HCT116 (cell line): Measurements from ENCODE around the gene MICALL1.

Experiments
- ELF1 ChIP-seq: IDR thresholded peaks from 2 replicates; pipeline ENCODE4 v1.6.1; 2012; ENCODE audit warnings: low read depth, borderline replicate concordance
- EZH2phosphoT487 ChIP-seq: fragments of 200-600 bp; IDR thresholded peaks from 2 replicates; pipeline ENCODE4 v1.6.1; 2018; ENCODE audit warnings: antibody characterized with exemption, borderline replicate concordance
- JUND ChIP-seq: IDR thresholded peaks from 2 replicates; pipeline ENCODE4 v1.6.1; 2012
- POLR2A ChIP-seq: IDR thresholded peaks from 2 replicates; pipeline ENCODE4 v1.7.0; 2011; ENCODE audit warnings: borderline replicate concordance; ENCODE audit not compliant: insufficient read depth, insufficient read length; ENCODE audit errors: extremely low read depth
- TF ChIP-seq, protein P1 (sequence below), 3 experiments: fragments of 200-600 bp in 1 of 3; sonication (generic) in 1 of 3; IDR thresholded peaks in 2 of 3; conservative IDR thresholded peaks in 1 of 3; 2 replicates each; pipeline ENCODE4 v1.5.1; 2012 to 2017; ENCODE audit warnings: low read depth in 2 of 3, low read length in 2 of 3, antibody characterized with exemption in 1 of 3, borderline replicate concordance in 1 of 3, control low read depth in 1 of 3, mild to moderate bottlenecking in 1 of 3, mixed read lengths in 1 of 3, mixed run types in 1 of 3, moderate library complexity in 1 of 3; ENCODE audit not compliant: insufficient read depth in 1 of 3
- TF ChIP-seq, protein P2 (sequence below): IDR thresholded peaks from 2 replicates; pipeline ENCODE4 v1.6.1; 2012

DNA sequence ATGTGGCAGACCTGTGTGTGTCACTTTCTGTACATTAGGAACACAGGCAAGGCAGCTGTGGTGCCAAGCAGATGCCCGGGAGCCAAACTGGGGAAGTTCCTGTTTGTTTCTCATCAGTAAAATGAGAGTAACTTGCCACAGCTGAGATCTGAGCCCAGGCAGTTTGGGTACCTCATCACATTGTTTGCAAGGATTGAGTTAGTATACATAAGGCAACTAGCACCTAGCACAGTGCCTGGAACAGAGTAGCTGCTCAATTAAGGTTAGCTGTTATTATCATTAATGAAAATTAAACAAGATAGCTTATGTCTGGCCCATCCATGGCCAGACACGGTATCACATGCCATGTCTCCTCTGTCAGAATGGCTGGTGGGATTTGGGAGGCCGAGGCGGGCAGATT, 70.5 kb downstream of the MICALL1 start:
- TF ChIP-seq, protein P1, sequence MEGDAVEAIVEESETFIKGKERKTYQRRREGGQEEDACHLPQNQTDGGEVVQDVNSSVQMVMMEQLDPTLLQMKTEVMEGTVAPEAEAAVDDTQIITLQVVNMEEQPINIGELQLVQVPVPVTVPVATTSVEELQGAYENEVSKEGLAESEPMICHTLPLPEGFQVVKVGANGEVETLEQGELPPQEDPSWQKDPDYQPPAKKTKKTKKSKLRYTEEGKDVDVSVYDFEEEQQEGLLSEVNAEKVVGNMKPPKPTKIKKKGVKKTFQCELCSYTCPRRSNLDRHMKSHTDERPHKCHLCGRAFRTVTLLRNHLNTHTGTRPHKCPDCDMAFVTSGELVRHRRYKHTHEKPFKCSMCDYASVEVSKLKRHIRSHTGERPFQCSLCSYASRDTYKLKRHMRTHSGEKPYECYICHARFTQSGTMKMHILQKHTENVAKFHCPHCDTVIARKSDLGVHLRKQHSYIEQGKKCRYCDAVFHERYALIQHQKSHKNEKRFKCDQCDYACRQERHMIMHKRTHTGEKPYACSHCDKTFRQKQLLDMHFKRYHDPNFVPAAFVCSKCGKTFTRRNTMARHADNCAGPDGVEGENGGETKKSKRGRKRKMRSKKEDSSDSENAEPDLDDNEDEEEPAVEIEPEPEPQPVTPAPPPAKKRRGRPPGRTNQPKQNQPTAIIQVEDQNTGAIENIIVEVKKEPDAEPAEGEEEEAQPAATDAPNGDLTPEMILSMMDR (IDR thresholded peaks at IDR 0.05 in 2 of 3, conservative IDR thresholded peaks at IDR 0.05 in 1 of 3; ENCODE audit: borderline replicate concordance in 1 of 3, insufficient read depth in 1 of 3, low read depth in 2 of 3, low read length in 2 of 3): no peak
- TF ChIP-seq, protein P2, sequence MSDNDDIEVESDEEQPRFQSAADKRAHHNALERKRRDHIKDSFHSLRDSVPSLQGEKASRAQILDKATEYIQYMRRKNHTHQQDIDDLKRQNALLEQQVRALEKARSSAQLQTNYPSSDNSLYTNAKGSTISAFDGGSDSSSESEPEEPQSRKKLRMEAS: no peak
- TF ChIP-seq ELF1 (no peak), JUND (no peak), POLR2A (no peak), EZH2phosphoT487 (no peak)
